ENCODE measurements around the gene TCOF1.

- no peak for TF ChIP-seq EP300 (IDR thresholded peaks at IDR 0.05; ENCODE audit: borderline replicate concordance)
- no peak for TF ChIP-seq YY1 (IDR thresholded peaks at IDR 0.05; ENCODE audit: low read depth)
- no peak for TF ChIP-seq NFIC (IDR thresholded peaks at IDR 0.05)
- no peak for TF ChIP-seq TAF1 (IDR thresholded peaks at IDR 0.05; ENCODE audit: low read depth)
These were observed 74.1 kb downstream of the TCOF1 start for GRCh38 chr5:150431574-150431973.
